Activated CD4-positive, alpha-beta T cell treated with anti-CD3 and anti-CD28 coated beads for 4 hours (primary cell): ENCODE measurements around the gene PDLIM5.
"Not testable (repeated sequence)": the region's sequence is repeated elsewhere in the genome, so short reads cannot be mapped to it uniquely, and the experiment has no call there.

ENCODE experiments used
- DNase-seq, 2 donors: peaks; one replicate each; pipeline ENCODE4 v3.0.0-alpha.2; 2020

The PDLIM5 gene

DNA sequence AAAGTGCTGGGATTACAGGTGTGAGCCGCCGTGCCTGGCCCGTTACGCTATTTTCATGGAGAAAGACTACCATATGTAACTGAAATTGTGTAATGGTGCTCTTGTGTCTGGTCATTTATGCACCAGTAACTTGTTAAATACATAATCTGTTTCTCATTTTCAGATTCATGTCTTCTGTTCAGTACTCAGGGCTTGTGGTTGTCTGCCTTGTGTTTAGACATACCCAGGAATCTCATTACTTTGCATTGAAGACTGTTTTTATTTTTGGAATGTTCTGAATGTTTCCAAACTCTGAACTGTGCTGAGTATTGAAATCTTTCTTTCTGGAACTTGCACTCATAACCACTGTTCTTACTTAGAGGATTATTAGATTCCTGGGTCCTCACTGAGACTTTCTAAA is 52.8 kb downstream of the PDLIM5 start:
- no peak for DNase-seq

GRCh38 chr4:94506822-94507221 is 55.1 kb downstream of the PDLIM5 start:
- no peak for DNase-seq

DNA sequence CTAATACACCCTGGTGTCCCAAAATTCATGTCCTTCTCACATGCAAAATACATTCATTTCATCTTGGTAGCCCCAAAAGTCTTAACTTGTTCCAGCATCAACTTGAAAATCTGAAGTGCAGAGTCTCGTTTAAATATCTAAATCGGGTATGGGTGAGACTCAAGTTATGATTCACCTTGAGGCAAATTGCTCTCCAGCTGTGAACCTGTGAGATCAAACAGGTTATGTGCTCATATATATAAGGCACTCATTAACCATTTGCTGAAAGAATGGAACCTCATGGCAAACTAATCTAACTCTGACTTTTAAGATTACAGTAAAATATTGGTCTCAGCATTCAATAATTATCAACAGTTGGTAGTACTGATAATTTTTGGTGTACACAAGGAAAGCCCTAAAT is 55.5 kb downstream of the PDLIM5 start:
- no peak for DNase-seq

- DNase-seq, result no peak
These were observed 56.0 kb downstream of the PDLIM5 start for GRCh38 chr4:94507708-94508107.

GRCh38 chr4:94508296-94508695 is 56.6 kb downstream of the PDLIM5 start:
- DNase-seq, result no peak

DNA sequence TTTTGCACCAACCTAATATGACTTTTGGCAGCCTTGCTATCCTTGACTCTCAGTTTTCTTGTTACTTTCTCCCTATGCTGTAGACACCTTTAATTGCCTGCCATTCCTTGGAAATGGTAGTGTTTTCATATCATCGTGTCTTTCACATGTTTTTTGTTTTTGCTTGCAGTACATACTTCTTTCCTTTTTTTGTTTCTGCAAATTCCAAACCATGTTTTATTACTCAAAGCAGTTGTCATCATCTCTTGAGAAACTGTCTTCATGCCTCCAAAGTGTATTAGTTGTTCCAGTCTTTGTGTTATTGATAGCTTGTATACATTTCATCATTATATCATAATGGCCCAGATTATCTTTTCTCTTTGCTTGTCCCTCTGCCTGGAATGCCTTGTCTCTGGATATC is 57.1 kb downstream of the PDLIM5 start:
- no peak for DNase-seq

- no peak for DNase-seq
These were observed 59.8 kb downstream of the PDLIM5 start for GRCh38 chr4:94511591-94511990.

GRCh38 chr4:94513532-94513931 is 61.8 kb downstream of the PDLIM5 start:
- not testable (repeated sequence) for DNase-seq

DNA sequence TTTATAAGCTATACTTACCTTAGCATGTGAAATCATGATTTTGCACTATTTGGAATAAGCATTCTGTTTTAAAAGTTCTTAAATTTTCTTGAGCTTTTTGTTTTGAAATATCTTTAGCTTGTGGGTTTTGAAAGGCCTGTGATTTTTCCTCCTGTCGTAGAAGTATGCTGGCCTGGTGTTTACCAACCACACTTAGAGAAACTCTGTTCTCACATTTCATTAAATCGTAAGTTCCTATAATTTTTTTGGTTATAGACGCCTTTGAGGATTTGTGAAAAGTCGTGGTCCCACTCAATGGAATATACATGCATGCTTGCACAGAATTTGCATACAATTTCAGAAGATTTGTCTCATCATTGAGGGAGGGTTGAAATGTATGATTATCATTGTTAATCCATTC is 63.6 kb downstream of the PDLIM5 start:
- no peak for DNase-seq

DNA sequence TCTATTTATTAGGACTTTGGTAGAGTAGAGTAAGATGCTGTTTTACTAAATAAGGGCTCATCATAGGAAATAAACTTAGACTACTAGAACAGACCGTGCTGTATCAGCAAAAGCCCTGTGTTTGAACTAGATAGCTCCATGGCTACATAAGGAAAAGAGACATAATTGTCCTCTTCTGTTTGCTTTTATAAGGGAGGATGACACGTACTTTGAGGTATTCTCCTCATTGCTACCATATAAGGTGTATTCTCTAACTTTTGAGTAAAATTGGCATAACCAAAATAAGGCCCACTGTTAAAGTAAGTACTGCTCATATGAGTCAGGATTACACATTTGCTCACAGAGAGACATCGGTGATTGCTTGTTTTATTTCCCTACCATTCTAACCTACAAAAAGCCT is 64.3 kb downstream of the PDLIM5 start:
- no peak for DNase-seq

DNA sequence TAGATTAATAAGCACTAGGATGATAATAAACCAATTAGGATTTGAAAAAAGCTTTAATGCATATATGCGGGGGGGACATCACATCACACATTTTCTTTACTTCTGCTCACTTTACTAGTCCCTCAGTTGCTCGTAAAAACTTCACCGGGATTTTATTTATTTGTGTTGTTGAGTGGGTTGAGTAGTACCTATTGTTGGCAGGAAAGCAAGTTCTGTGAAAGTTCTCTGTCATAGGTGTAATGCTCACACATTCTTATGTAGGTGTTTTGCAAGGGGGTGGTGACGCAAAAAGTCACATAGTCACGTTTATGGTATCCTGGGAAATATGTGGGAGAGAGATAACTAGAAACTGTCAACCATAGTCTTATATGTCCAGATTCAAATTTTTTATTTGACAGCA is 65.3 kb downstream of the PDLIM5 start:
- no peak for DNase-seq

DNA sequence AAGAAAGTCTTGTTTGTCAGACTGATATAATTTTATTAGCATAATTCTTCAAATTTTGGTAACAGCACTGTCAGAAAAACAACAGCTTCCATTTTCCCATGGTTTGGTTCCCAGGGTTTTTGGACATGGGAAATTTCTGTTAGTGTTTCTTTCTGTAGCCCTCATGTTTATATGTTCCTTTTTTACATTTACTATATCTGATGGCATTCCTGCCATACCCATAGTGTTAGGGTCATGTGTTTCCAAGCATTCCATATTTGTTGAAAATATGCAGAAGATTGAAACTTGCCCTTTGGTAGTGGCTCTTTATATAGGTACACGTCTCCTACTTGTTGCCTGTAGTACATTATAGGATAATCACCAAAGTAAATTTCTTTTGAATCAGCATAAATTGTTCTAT is 65.8 kb downstream of the PDLIM5 start:
- no peak for DNase-seq

- no peak for DNase-seq
These were observed 67.3 kb downstream of the PDLIM5 start for GRCh38 chr4:94519019-94519418.

- no peak for DNase-seq
These were observed 68.4 kb downstream of the PDLIM5 start for GRCh38 chr4:94519925-94520789.

DNA sequence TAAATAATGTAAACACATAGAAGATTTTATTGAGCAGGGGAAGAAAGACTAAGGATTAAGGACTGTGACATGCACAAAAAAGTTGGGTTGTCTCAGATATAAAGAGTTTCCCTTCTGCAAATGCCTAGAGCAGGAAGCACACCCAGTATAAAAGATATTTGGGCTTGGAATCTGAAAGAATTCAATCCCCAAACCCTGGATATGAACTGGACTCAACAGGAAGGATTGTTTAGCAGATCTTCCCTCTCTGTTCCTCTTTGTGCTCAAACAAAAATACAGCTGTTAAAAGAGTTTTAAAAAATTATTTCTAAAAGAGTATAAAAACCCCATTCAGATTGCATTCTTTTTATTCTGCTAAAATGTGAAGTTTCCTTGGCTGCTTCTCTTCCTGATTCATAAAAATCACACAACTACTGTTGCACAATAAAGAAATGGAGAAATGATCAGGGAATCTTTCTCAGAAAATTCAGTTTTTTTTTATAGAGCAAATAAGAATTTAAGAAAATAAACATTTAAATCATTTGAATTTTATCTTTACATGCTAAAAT is 71.4 kb downstream of the PDLIM5 start:
- no peak for DNase-seq

GRCh38 chr4:94523617-94524016 is 71.9 kb downstream of the PDLIM5 start:
- DNase-seq, result no peak

DNA sequence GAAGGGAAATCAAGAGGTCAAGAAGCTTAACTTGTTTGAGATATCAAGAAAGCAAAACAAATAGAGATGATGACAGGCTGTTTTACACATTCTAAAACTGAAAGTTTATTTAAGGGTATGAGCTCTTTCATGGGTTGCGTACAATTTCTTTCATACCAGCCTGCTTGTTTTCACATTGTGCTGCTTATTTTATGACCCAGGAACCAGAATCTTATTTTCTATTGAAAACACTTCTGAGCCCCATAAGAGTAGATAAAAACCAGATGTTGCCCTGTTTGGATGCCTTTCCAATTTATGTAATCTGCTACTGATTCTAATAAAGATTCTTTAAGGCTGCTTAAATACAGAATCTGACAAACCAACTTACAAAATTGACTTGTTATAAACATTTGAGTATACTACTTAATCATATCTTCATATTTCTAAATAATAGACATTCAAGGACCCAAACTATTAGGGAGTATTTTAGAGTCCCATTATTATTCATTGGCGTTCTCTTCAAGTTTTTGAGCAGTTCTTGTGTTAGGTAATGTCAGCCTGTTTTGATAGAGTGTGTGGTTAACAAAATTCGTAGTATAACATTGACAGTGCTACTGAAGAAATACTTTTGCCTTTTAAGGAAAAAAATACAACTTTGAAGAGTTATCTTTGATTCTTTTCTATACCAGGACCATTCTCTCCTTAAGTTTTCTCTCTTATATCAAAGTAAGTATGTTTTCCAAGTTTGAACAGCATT is 74.4 kb downstream of the PDLIM5 start:
- DNase-seq, result no peak

GRCh38 chr4:94527556-94528233 is 76.0 kb downstream of the PDLIM5 start:
- no peak for DNase-seq

DNA sequence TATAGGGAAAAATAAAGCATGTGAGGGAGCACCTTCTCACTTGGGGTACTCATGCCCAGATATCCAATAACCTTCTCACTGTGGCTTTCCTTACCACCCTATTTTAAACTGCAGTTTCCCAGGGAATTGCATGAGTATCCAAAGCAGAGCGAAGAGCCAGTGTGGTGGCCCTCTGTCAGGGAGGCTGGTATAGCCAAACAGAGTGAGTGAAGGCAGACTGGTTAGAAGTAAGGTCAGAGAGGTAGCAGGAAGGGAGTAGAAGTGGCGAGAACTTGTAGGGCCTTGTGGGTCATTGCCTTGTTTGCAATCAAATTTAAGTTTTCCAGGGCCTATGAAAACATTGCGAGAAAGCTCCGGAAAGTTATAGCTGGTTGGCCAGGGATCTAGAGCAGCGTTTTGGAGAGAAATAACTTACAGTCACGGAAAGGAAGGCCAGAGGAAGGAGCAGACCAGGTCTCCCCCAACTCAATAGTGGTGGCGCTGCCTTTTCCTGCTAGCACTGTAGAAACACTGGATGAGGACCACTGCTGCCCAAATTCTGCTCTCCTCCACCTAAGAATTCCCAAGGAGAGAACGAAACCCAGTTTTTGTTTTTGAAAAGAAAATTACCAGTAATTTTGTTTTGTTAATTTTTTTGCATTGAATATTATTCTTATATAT is 77.2 kb downstream of the PDLIM5 start:
- DNase-seq, result no peak

- no peak for DNase-seq
These were observed 78.3 kb downstream of the PDLIM5 start for GRCh38 chr4:94530073-94530472.

GRCh38 chr4:94531991-94532789 is 80.4 kb downstream of the PDLIM5 start:
- DNase-seq, result no peak
